ENCODE data around the gene ACAA2.
A peak's percentile ranks its signal among the peaks of the same experiment; 100 is the strongest.

Gene ACAA2

DNA sequence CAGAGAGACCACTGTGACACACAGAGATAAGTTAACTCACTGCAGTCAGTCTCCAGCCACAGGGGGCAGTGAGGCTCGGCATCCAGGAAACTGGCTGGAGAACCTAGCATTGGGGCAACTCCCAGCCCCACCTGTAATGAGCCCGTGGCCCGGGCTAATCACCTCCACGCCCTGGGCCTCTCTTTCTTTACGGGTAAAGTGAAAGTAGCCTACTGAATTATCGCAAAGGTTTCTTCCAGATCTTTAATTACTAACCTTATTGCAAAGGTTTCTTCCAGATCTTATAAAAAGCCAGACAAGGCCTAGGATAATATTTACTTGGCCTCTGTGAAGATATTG is 45.7 kb upstream of the ACAA2 start:
- TF ChIP-seq, protein P1, sequence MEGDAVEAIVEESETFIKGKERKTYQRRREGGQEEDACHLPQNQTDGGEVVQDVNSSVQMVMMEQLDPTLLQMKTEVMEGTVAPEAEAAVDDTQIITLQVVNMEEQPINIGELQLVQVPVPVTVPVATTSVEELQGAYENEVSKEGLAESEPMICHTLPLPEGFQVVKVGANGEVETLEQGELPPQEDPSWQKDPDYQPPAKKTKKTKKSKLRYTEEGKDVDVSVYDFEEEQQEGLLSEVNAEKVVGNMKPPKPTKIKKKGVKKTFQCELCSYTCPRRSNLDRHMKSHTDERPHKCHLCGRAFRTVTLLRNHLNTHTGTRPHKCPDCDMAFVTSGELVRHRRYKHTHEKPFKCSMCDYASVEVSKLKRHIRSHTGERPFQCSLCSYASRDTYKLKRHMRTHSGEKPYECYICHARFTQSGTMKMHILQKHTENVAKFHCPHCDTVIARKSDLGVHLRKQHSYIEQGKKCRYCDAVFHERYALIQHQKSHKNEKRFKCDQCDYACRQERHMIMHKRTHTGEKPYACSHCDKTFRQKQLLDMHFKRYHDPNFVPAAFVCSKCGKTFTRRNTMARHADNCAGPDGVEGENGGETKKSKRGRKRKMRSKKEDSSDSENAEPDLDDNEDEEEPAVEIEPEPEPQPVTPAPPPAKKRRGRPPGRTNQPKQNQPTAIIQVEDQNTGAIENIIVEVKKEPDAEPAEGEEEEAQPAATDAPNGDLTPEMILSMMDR (conservative IDR thresholded peaks at IDR 0.05; ENCODE audit: low read depth, low read length): no peak; the same call in 1 of the 2 replicates

DNA sequence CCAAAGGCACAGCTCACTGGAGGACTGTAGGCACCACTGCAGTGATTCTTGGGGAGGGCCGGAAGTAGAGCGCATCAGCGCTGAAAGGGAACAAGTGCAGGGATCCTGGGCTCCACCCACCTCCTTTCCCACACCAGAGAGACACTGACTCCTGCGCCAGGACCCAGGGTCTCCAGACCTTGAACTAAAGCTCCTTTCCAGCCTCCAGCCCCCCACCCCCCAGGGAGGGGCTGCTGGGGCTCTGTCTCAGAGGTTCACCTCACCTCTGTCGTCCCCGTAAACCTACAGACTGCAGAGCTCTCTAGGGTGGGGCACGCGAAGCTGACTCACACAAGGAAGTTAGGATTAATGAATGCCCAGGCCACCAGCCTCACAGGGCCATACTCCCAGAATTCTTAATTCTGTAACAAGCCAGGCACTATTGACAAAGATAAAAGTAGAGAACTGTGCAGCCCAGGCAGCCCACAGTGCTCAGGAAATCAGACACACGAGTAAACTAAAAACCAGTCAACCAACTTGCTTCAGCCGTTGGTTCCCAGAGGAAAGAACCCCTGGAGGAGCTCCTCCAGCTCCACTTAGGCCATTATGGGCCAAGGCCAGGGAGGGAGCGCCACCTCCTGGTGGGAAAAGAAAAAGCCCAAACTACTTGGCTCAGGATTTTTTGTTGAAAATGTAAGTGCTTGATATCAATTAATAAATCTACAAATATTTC is 45.1 kb upstream of the ACAA2 start:
- H3K36me3 ChIP-seq (ENCODE audit: insufficient read depth): no peaks in the 10 kb centered on the region
- no peak overlapping the region for H3K27ac ChIP-seq

More for the DNA sequence above, 45.7 kb upstream of the ACAA2 start:
- no peaks in the 10 kb centered on the region for H3K4me1 ChIP-seq (ENCODE audit: low read depth, poor library complexity, severe bottlenecking)
- H3K27me3 ChIP-seq (ENCODE audit: insufficient read depth, low read depth): no peaks in the 10 kb centered on the region
- no peak overlapping the region for H2AFZ ChIP-seq (ENCODE audit: low read depth)
- H3K9ac ChIP-seq: no peak overlapping the region
- H3K4me2 ChIP-seq: no peak overlapping the region
- H3K79me2 ChIP-seq (ENCODE audit: insufficient read depth, low read depth): no peaks in the 10 kb centered on the region
- H3K4me3 ChIP-seq (IDR thresholded peaks at IDR 0.05; ENCODE audit: insufficient read depth, low read depth, low read length): no peak overlapping the region
- no peaks in the 10 kb centered on the region for H3K36me3 ChIP-seq (ENCODE audit: insufficient read depth)
- H4K20me1 ChIP-seq (ENCODE audit: insufficient read depth): no peaks in the 10 kb centered on the region
- H3K27ac ChIP-seq: no peak overlapping the region

DNA sequence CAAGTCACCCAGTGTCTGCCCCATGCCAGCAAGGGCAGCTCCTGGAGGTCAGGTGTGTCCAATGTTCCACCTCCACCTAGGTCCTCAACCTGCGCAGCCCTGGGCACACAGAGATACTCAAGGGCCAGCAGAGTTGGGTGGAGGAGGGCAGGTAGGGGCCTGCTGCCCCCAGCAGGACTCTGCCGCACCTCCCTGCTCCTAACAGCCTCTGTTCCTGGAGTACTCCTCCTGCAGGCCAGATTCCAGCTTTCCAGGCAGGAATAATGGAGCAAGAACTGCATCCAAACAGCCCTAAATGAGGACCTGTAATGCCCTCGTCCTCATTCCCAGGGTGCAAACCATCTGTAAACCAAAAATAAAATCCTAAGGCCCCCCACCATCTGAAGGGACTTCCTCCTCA is 44.4 kb upstream of the ACAA2 start:
- no peak overlapping the region for H2AFZ ChIP-seq (ENCODE audit: low read depth)
- H3K4me3 ChIP-seq (IDR thresholded peaks at IDR 0.05; ENCODE audit: insufficient read depth, low read depth, low read length): no peak overlapping the region
- H3K27ac ChIP-seq: no peak overlapping the region
- H3K79me2 ChIP-seq (ENCODE audit: insufficient read depth, low read depth): no peaks in the 10 kb centered on the region
- no peaks in the 10 kb centered on the region for H3K27me3 ChIP-seq (ENCODE audit: insufficient read depth, low read depth)
- H3K9ac ChIP-seq: no peak overlapping the region
- no peaks in the 10 kb centered on the region for H4K20me1 ChIP-seq (ENCODE audit: insufficient read depth)
- TF ChIP-seq, protein P1 (conservative IDR thresholded peaks at IDR 0.05; ENCODE audit: low read depth, low read length): no peak
- no peaks in the 10 kb centered on the region for H3K36me3 ChIP-seq (ENCODE audit: insufficient read depth)
- no peaks in the 10 kb centered on the region for H3K4me1 ChIP-seq (ENCODE audit: low read depth, poor library complexity, severe bottlenecking)
- H3K4me2 ChIP-seq: no peak overlapping the region

More for the DNA sequence above, 45.1 kb upstream of the ACAA2 start:
- no peaks in the 10 kb centered on the region for H3K79me2 ChIP-seq (ENCODE audit: insufficient read depth, low read depth)
- H3K4me1 ChIP-seq (ENCODE audit: low read depth, poor library complexity, severe bottlenecking): no peaks in the 10 kb centered on the region
- no peaks in the 10 kb centered on the region for H3K27me3 ChIP-seq (ENCODE audit: insufficient read depth, low read depth)
- no peaks in the 10 kb centered on the region for H4K20me1 ChIP-seq (ENCODE audit: insufficient read depth)
- H2AFZ ChIP-seq (ENCODE audit: low read depth): no peak overlapping the region
- H3K9ac ChIP-seq: no peak overlapping the region
- no peak overlapping the region for H3K4me3 ChIP-seq (IDR thresholded peaks at IDR 0.05; ENCODE audit: insufficient read depth, low read depth, low read length)
- TF ChIP-seq, protein P1 (conservative IDR thresholded peaks at IDR 0.05; ENCODE audit: low read depth, low read length): peak; percentile 99
- no peak overlapping the region for H3K4me2 ChIP-seq

DNA sequence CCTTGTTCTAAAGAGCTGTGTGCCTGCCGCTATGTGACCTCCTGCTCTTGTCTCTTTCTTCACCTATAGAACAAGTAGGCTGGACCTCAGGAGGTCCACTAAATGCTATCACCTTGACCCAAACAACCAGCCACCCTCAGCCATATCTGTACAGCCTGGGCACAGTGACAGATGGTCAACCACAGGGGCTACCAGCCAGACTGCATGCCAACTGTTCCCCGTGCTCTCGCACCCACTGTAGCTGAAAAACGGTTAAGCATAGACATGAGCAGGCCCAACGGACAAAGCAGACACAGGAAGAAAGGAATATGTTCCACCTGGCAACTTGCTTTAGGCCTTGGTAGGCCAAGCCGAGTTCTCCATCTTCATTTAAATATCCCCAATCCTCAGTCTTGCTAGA is 43.2 kb upstream of the ACAA2 start:
- TF ChIP-seq, protein P1 (conservative IDR thresholded peaks at IDR 0.05; ENCODE audit: low read depth, low read length): no peak
- Histone ChIP-seq H3K79me2 (ENCODE audit: insufficient read depth, low read depth) (no peaks in the 10 kb centered on the region), H3K27me3 (ENCODE audit: insufficient read depth, low read depth) (no peaks in the 10 kb centered on the region), H3K4me3 (IDR thresholded peaks at IDR 0.05; ENCODE audit: insufficient read depth, low read depth, low read length) (no peak overlapping the region), H3K36me3 (ENCODE audit: insufficient read depth) (no peaks in the 10 kb centered on the region), H3K4me2 (no peak overlapping the region), H4K20me1 (ENCODE audit: insufficient read depth) (no peaks in the 10 kb centered on the region), H3K9ac (no peak overlapping the region), H3K27ac (no peak overlapping the region), H3K4me1 (ENCODE audit: low read depth, poor library complexity, severe bottlenecking) (no peaks in the 10 kb centered on the region), H2AFZ (ENCODE audit: low read depth) (no peak overlapping the region)

Measured in KMS-11 (cell line).